HFF-Myc (cell line): ENCODE results near the gene SLC16A9.
"Not testable (repeated sequence)": the region's sequence is repeated elsewhere in the genome, so short reads cannot be mapped to it uniquely, and the experiment has no call there.

Experiments
- DNase-seq: peaks from one replicate; pipeline ENCODE4 v3.0.0-alpha.2; 2011; ENCODE audit warnings: low read depth; ENCODE audit errors: extremely low read depth
- H3K4me3 ChIP-seq: replicated peaks from 2 replicates; pipeline ENCODE4 v1.5.1; 2011; ENCODE audit warnings: low read depth, mild to moderate bottlenecking, control low read depth, low read length
- CTCF ChIP-seq: IDR thresholded peaks from 2 replicates; pipeline ENCODE4 v1.5.1; 2012; ENCODE audit warnings: mild to moderate bottlenecking, low read depth, low read length, control low read depth; ENCODE audit errors: missing control alignments

SLC16A9 gene

GRCh38 chr10:59644841-59645240 is 64.8 kb downstream of the SLC16A9 start:
- no peak overlapping the region for H3K4me3 ChIP-seq
- no peak for TF ChIP-seq CTCF
- DNase-seq = no peak

- not testable (repeated sequence) for H3K4me3 ChIP-seq, DNase-seq
Measured at GRCh38 chr10:59641688-59642087, 68.0 kb downstream of the SLC16A9 start.

GRCh38 chr10:59635502-59636290 is 74.0 kb downstream of the SLC16A9 start:
- TF ChIP-seq CTCF = no peak
- DNase-seq = no peak
- H3K4me3 ChIP-seq = no peak overlapping the region

- H3K4me3 ChIP-seq = no peak overlapping the region
- DNase-seq = no peak
- TF ChIP-seq CTCF = no peak
Measured at GRCh38 chr10:59634102-59634501, 75.5 kb downstream of the SLC16A9 start.

GRCh38 chr10:59633063-59633462 is 76.6 kb downstream of the SLC16A9 start:
- no peak overlapping the region for H3K4me3 ChIP-seq
- DNase-seq = no peak
- no peak for TF ChIP-seq CTCF

GRCh38 chr10:59631882-59632807 is 77.5 kb downstream of the SLC16A9 start:
- no peak for DNase-seq
- H3K4me3 ChIP-seq = no peak overlapping the region
- TF ChIP-seq CTCF = no peak

GRCh38 chr10:59631237-59631636 is 78.4 kb downstream of the SLC16A9 start:
- H3K4me3 ChIP-seq = no peak overlapping the region
- TF ChIP-seq CTCF = no peak
- no peak for DNase-seq
